ENCODE measurements around the gene COL25A1. TPM values are rescaled to one million over a fixed set of nuclear protein-coding genes. Genes with fewer than 3 reads are reported as not detected.

The COL25A1 gene
- total RNA-seq, 1 experiment from 2014 or later = 8.8 TPM

DNA sequence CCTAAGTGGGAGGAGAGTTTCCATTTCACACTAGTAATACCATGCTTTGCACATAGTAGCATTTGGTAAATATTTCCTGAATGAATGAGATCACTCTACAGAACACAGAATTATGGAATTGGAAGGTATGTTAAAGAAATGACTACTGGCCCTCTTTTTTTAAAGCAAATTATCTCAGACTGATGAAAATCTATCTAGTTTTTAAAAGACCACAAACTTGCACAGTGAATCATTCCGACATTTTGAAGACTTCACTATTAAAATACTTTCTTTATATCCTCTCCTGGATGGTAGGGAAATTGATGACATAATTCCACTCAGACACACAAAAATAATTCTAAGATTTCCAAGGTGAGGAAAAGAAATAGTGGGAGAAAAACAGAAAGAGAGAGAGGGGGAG, 471.2 kb downstream of the COL25A1 start:
- DNase-seq (ENCODE audit: low spot score) = no peak
- Histone ChIP-seq H3K36me3 (ENCODE audit: insufficient read depth, low read length, poor library complexity, severe bottlenecking) (no peaks in the 10 kb centered on the region), H3K27ac (ENCODE audit: low read depth, low read length, poor library complexity, severe bottlenecking) (peak overlapping the region; percentile 33), H3K27me3 (replicated peaks; ENCODE audit: insufficient read depth, low read depth, low read length, poor library complexity) (no peaks in the 10 kb centered on the region), H3K9me3 (ENCODE audit: low read depth, low read length, poor library complexity, severe bottlenecking) (no peaks in the 10 kb centered on the region), H3K4me1 (ENCODE audit: insufficient read depth, low read length, poor library complexity, severe bottlenecking) (peaks cover 60% of the 10 kb centered on the region), H3K4me3 (ENCODE audit: low read depth, low read length, poor library complexity, severe bottlenecking) (no peak overlapping the region)
- BruUV-seq (replicated peaks) = no TSS peak
- TF ChIP-seq, protein P1, sequence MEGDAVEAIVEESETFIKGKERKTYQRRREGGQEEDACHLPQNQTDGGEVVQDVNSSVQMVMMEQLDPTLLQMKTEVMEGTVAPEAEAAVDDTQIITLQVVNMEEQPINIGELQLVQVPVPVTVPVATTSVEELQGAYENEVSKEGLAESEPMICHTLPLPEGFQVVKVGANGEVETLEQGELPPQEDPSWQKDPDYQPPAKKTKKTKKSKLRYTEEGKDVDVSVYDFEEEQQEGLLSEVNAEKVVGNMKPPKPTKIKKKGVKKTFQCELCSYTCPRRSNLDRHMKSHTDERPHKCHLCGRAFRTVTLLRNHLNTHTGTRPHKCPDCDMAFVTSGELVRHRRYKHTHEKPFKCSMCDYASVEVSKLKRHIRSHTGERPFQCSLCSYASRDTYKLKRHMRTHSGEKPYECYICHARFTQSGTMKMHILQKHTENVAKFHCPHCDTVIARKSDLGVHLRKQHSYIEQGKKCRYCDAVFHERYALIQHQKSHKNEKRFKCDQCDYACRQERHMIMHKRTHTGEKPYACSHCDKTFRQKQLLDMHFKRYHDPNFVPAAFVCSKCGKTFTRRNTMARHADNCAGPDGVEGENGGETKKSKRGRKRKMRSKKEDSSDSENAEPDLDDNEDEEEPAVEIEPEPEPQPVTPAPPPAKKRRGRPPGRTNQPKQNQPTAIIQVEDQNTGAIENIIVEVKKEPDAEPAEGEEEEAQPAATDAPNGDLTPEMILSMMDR (conservative IDR thresholded peaks at IDR 0.05; ENCODE audit: low read depth, low read length) = no peak
- no peak for TF ChIP-seq EZH2 (IDR thresholded peaks at IDR 0.05; ENCODE audit: borderline replicate concordance, low read depth, low read length, poor library complexity, severe bottlenecking)
- CTCF ChIA-PET = interaction anchor here (0.6 kb wide), 1 partner anchor 577 kb away, joined by 4 read pairs; no protein-coding TSS in a partner anchor
- intact Hi-C loops (cut with micrococcal nuclease; ENCODE audit: unreplicated experiment) = loop anchor here (5.0 to 10.0 kb wide), 4 partner anchors 111 to 576 kb away; no protein-coding TSS in a partner anchor
- POLR2A ChIA-PET (ENCODE audit: low non-redundant PET) = interaction anchor here (0.6 kb wide), 1 partner anchor 113 kb away, joined by 6 read pairs; no protein-coding TSS in a partner anchor

DNA sequence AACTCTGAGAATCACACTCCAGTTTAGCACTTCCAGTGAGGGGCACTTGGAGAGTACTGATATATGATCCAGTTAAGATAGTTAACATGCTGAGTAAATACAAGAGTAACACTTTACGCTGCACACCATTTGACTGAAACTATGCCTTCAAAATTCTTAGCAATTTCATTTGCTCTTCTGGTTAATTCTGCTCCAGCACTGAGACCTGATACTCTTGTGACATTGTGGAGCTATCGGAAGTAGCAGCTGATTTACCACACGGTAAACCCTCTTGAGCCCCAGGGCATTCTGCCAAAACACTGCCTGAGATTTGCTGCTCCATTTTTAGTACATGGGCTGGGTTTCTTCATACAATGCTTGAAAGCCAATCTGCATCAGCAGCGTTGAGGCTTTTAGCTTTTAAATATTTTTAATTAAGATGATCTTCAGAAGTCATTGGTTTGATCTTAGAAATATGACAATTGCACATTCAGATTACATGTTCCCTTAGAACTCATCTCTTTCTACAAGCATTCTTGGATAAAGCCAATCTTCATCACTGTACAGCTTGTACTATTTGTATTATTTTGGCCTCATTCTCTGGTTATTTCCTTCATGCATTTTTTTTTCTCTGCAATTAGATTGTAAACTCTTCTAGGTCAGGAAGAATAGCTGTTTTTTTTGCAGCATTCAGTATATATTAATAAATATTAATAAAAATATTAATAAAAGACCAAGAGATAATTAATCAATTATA, 471.8 kb downstream of the COL25A1 start:
- no peaks in the 10 kb centered on the region for H3K27me3 ChIP-seq (replicated peaks; ENCODE audit: insufficient read depth, low read depth, low read length, poor library complexity)
- no TSS peak for BruUV-seq (replicated peaks)
- CTCF ChIA-PET = interaction anchor here (0.6 kb wide), 1 partner anchor 577 kb away, joined by 4 read pairs; no protein-coding TSS in a partner anchor

DNA sequence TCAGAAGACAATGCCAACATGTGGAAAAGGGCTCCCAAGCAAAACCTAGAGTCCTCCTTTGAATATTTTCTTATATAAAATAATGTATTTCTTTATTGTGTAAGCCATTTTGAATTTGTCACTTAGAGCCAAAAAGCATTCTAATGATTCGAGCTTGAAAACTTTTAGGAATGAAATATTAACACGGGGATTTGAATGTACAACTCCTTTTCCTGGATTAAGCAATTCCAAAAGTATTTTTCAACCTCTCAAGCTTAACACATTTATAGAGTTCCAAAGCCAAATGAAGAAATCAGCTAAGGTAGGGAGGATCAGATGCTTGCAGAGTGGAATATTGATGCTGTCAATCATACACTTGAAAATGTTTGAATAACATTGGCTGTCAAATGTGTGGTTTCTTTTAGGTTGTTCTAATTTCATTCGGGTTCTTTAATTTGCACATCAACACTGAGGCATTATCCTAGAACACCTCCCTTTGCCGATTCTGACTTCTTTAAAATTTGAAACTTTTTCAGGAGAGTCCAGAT, 472.4 kb downstream of the COL25A1 start:
- H3K9me3 ChIP-seq (ENCODE audit: low read depth, low read length, poor library complexity, severe bottlenecking) = no peaks in the 10 kb centered on the region
- no TSS peak for BruUV-seq (replicated peaks)
- H3K27me3 ChIP-seq (replicated peaks; ENCODE audit: insufficient read depth, low read depth, low read length, poor library complexity) = no peaks in the 10 kb centered on the region
- H3K27ac ChIP-seq (ENCODE audit: low read depth, low read length, poor library complexity, severe bottlenecking) = no peak overlapping the region
- ChIA-PET CTCF (no interaction called here), POLR2A (ENCODE audit: low non-redundant PET) (no interaction called here)
- TF ChIP-seq EZH2 (IDR thresholded peaks at IDR 0.05; ENCODE audit: borderline replicate concordance, low read depth, low read length, poor library complexity, severe bottlenecking) = no peak
- TF ChIP-seq, protein P1 (conservative IDR thresholded peaks at IDR 0.05; ENCODE audit: low read depth, low read length) = no peak
- peaks cover 58% of the 10 kb centered on the region for H3K4me1 ChIP-seq (ENCODE audit: insufficient read depth, low read length, poor library complexity, severe bottlenecking)
- no peak for DNase-seq (ENCODE audit: low spot score)
- no peak overlapping the region for H3K4me3 ChIP-seq (ENCODE audit: low read depth, low read length, poor library complexity, severe bottlenecking)
- H3K36me3 ChIP-seq (ENCODE audit: insufficient read depth, low read length, poor library complexity, severe bottlenecking) = no peaks in the 10 kb centered on the region
- intact Hi-C loops (cut with micrococcal nuclease; ENCODE audit: unreplicated experiment) = loop anchor here (5.0 to 10.0 kb wide), 4 partner anchors 112 to 577 kb away; no protein-coding TSS in a partner anchor

More for the DNA sequence above, 471.8 kb downstream of the COL25A1 start:
- peak; percentile 89 for DNase-seq (ENCODE audit: low spot score)
- Histone ChIP-seq H3K27ac (ENCODE audit: low read depth, low read length, poor library complexity, severe bottlenecking) (no peak overlapping the region), H3K9me3 (ENCODE audit: low read depth, low read length, poor library complexity, severe bottlenecking) (no peaks in the 10 kb centered on the region), H3K36me3 (ENCODE audit: insufficient read depth, low read length, poor library complexity, severe bottlenecking) (no peaks in the 10 kb centered on the region), H3K4me3 (ENCODE audit: low read depth, low read length, poor library complexity, severe bottlenecking) (no peak overlapping the region), H3K4me1 (ENCODE audit: insufficient read depth, low read length, poor library complexity, severe bottlenecking) (peaks cover 60% of the 10 kb centered on the region)
- intact Hi-C loops (cut with micrococcal nuclease; ENCODE audit: unreplicated experiment) = loop anchor here (5.0 to 10.0 kb wide), 4 partner anchors 112 to 577 kb away; no protein-coding TSS in a partner anchor
- POLR2A ChIA-PET (ENCODE audit: low non-redundant PET) = interaction anchor here (0.6 kb wide), 1 partner anchor 114 kb away, joined by 6 read pairs; no protein-coding TSS in a partner anchor
- no peak for TF ChIP-seq EZH2 (IDR thresholded peaks at IDR 0.05; ENCODE audit: borderline replicate concordance, low read depth, low read length, poor library complexity, severe bottlenecking)
- TF ChIP-seq, protein P1 (conservative IDR thresholded peaks at IDR 0.05; ENCODE audit: low read depth, low read length) = no peak
